ENCODE measurements around the gene BRINP1.

- no peak for TF ChIP-seq POLR2A (IDR thresholded peaks at IDR 0.05)
- no peak for TF ChIP-seq CTCF (IDR thresholded peaks at IDR 0.05)
- TF ChIP-seq EP300 (IDR thresholded peaks at IDR 0.05), result no peak
Measured at GRCh38 chr9:119400606-119401005, 31.4 kb upstream of the BRINP1 start.

All from upper lobe of left lung (tissue), 4 donors.